Right lobe of liver (tissue), 4 donors: ENCODE data around the gene GPR25.

Source experiments
- CTCF ChIP-seq, 4 donors: fragments of 200-600 bp in 3 of 4; fragments of 450-650 bp in 1 of 4; IDR thresholded peaks; one replicate each; pipeline versions ENCODE4 v1.5.1 to v1.8.0; 2016 to 2022; ENCODE audit warnings: antibody characterized with exemption in 4 of 4, mild to moderate bottlenecking in 2 of 4
- POLR2A ChIP-seq: fragments of 450-650 bp; IDR thresholded peaks from one replicate; pipeline ENCODE4 v1.6.1; 2017; ENCODE audit warnings: antibody characterized with exemption, mild to moderate bottlenecking
- donor health status: DM: no; HTN: no; CAD: no.
- donor health status: DM: no; HTN: no; CAD: no.
- donor health status: DM: no; HTN: yes; CAD: no.

GRCh38 chr1:200904772-200905171, 32.0 kb downstream of the GPR25 start:
- TF ChIP-seq CTCF (IDR thresholded peaks at IDR 0.05) (no peak), POLR2A (no peak)
